ENCODE data around the gene ITPA. TPM values are rescaled to one million over a fixed set of nuclear protein-coding genes. Genes with fewer than 3 reads are reported as not detected.

ITPA gene
- total and polyA plus RNA-seq, 2 of the 13 experiments (the other 11 are each of a cell fraction or from before 2014, with no cell fraction given) = 60.1 to 103 TPM

DNA sequence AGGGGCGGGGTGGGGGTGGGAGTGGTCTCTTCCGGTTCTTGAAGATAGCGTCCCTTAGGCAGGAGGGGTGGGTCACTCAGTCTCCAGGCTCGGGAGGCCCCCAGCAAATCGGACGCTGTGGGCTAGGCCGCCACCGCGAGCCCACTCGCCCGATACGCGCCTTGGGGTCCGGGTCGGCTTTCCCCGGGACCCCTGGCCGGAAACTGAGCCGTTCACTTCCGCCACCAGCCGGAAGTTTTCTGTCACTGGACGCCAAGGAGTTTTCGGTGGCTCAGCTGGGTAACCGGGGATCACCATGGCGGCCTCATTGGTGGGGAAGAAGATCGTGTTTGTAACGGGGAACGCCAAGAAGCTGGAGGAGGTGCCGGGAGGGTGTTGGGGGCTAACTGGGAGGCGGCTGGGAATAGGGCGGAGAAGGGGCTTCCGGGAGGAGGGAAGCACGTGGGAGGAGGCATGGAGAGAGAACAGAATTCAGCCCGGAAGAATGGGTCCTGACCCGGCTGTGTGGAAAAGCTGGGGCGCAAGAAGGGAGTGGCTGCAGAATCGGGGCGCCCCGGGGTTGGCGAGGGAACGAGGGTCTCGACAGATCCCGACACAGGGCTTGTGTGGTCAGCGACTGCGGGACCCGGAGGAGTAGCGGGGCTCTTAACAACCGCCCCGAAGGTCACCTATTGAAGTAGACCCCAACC is at the start of gene ITPA (continued):
- TF ChIP-seq ATF6 (CRISPR knock-in tag; conservative IDR thresholded peaks at IDR 0.05) = no peak
- TF ChIP-seq ZFP36L2 (CRISPR knock-in tag; IDR thresholded peaks at IDR 0.05) = no peak
- no peak for TF ChIP-seq ZNF607 (CRISPR knock-in tag; IDR thresholded peaks at IDR 0.05; ENCODE audit: borderline replicate concordance)
- TF ChIP-seq PCBP2 (optimal IDR thresholded peaks at IDR 0.05; ENCODE audit: low read depth, low read length, poor library complexity, severe bottlenecking) = no peak
- no peak for TF ChIP-seq MYNN (CRISPR knock-in tag; IDR thresholded peaks at IDR 0.05; ENCODE audit: low read depth)
- peak; percentile 82; the same call in 1 of the 2 replicates for TF ChIP-seq ZNF343 (CRISPR knock-in tag; IDR thresholded peaks at IDR 0.05)
- TF ChIP-seq, protein P1, sequence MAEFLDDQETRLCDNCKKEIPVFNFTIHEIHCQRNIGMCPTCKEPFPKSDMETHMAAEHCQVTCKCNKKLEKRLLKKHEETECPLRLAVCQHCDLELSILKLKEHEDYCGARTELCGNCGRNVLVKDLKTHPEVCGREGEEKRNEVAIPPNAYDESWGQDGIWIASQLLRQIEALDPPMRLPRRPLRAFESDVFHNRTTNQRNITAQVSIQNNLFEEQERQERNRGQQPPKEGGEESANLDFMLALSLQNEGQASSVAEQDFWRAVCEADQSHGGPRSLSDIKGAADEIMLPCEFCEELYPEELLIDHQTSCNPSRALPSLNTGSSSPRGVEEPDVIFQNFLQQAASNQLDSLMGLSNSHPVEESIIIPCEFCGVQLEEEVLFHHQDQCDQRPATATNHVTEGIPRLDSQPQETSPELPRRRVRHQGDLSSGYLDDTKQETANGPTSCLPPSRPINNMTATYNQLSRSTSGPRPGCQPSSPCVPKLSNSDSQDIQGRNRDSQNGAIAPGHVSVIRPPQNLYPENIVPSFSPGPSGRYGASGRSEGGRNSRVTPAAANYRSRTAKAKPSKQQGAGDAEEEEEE (CRISPR knock-in tag; IDR thresholded peaks at IDR 0.05; ENCODE audit: borderline replicate concordance) = peak; percentile 52; the same call in 1 of the 2 replicates
- TF ChIP-seq CBFB (CRISPR knock-in tag; IDR thresholded peaks at IDR 0.05) = peak; percentile 39; the same call in 1 of the 2 replicates
- TF ChIP-seq U2AF2 (IDR thresholded peaks at IDR 0.05; ENCODE audit: low read depth, low read length) = no peak
- TF ChIP-seq THRA (CRISPR knock-in tag; IDR thresholded peaks at IDR 0.05; ENCODE audit: borderline replicate concordance) = no peak; the same call in 1 of the 2 replicates
- no peak for TF ChIP-seq FOSL1 (CRISPR knock-in tag; IDR thresholded peaks at IDR 0.05; ENCODE audit: borderline replicate concordance)
- 0 out of 2 replicates have a peak, but pooled peaks have one; percentile 47 for TF ChIP-seq PAXIP1 (CRISPR knock-in tag; conservative IDR thresholded peaks at IDR 0.05)
- TF ChIP-seq PRDM15 (CRISPR knock-in tag; IDR thresholded peaks at IDR 0.05) = peak; percentile 81
- 0 out of 2 replicates have a peak, but pooled peaks have one; percentile 52 for TF ChIP-seq SIX4 (CRISPR knock-in tag; IDR thresholded peaks at IDR 0.05)
- TF ChIP-seq ZNF121 (CRISPR knock-in tag; IDR thresholded peaks at IDR 0.05) = peak; percentile 26; the same call in 1 of the 2 replicates

Measured in HepG2 (cell line).